ENCODE results near the gene TPGS2.
A peak's percentile ranks its signal among the peaks of the same experiment; 100 is the strongest.

The TPGS2 gene

GRCh38 chr18:36775396-36775795, 53.4 kb downstream of the TPGS2 start:
- no peak for TF ChIP-seq EZH2 (optimal IDR thresholded peaks at IDR 0.05; ENCODE audit: low read depth, low read length)
- TF ChIP-seq CTCF (IDR thresholded peaks at IDR 0.05; ENCODE audit: low read length): no peak
- TF ChIP-seq EZH2phosphoT487 (IDR thresholded peaks at IDR 0.05; ENCODE audit: low read length): no peak

GRCh38 chr18:36772241-36772723, 56.5 kb downstream of the TPGS2 start:
- Histone ChIP-seq H3K9ac (ENCODE audit: low read length) (no peak overlapping the region), H3K79me2 (ENCODE audit: low read length) (no peaks in the 10 kb centered on the region), H3K4me3 (ENCODE audit: low read length) (no peak overlapping the region), H3K27ac (ENCODE audit: low read length) (no peak overlapping the region), H3K9me2 (replicated peaks; ENCODE audit: insufficient read depth, low read length) (no peaks in the 10 kb centered on the region), H2AFZ (ENCODE audit: low read length) (no peak overlapping the region), H3K36me3 (replicated peaks; ENCODE audit: insufficient read depth, low read length) (no peaks in the 10 kb centered on the region), H3K4me2 (ENCODE audit: low read depth, low read length) (no peak overlapping the region), H3F3A (ENCODE audit: insufficient read depth, low read length) (no peaks in the 10 kb centered on the region), H3K9me3 (replicated peaks; ENCODE audit: insufficient read depth, low read length) (no peaks in the 10 kb centered on the region), H3K27me3 (replicated peaks; ENCODE audit: insufficient read depth, low read length) (no peaks in the 10 kb centered on the region), H3K4me1 (ENCODE audit: low read length) (peaks cover 23% of the 10 kb centered on the region; the same call in 1 of the 2 replicates), H4K20me1 (ENCODE audit: insufficient read depth, low read length) (no peaks in the 10 kb centered on the region)
- TF ChIP-seq EZH2phosphoT487 (IDR thresholded peaks at IDR 0.05; ENCODE audit: low read length): no peak
- no peak for TF ChIP-seq CTCF (IDR thresholded peaks at IDR 0.05; ENCODE audit: low read length)
- TF ChIP-seq EZH2 (optimal IDR thresholded peaks at IDR 0.05; ENCODE audit: low read depth, low read length): no peak
- no peak for DNase-seq

More at GRCh38 chr18:36775396-36775795, 53.4 kb downstream of the TPGS2 start:
- DNase-seq: no peak
- no peak overlapping the region for H3K4me3 ChIP-seq (ENCODE audit: low read length)
- no peaks in the 10 kb centered on the region for H3K79me2 ChIP-seq (ENCODE audit: low read length)
- no peaks in the 10 kb centered on the region for H3K9me3 ChIP-seq (replicated peaks; ENCODE audit: insufficient read depth, low read length)
- H3K4me1 ChIP-seq (ENCODE audit: low read length): peaks cover 23% of the 10 kb centered on the region; the same call in 1 of the 2 replicates
- no peak overlapping the region for H3K9ac ChIP-seq (ENCODE audit: low read length)
- H3K27ac ChIP-seq (ENCODE audit: low read length): no peak overlapping the region
- H2AFZ ChIP-seq (ENCODE audit: low read length): no peak overlapping the region
- H3K9me2 ChIP-seq (replicated peaks; ENCODE audit: insufficient read depth, low read length): no peaks in the 10 kb centered on the region
- no peaks in the 10 kb centered on the region for H4K20me1 ChIP-seq (ENCODE audit: insufficient read depth, low read length)
- no peaks in the 10 kb centered on the region for H3F3A ChIP-seq (ENCODE audit: insufficient read depth, low read length)
- no peaks in the 10 kb centered on the region for H3K36me3 ChIP-seq (replicated peaks; ENCODE audit: insufficient read depth, low read length)
- no peak overlapping the region for H3K4me2 ChIP-seq (ENCODE audit: low read depth, low read length)
- H3K27me3 ChIP-seq (replicated peaks; ENCODE audit: insufficient read depth, low read length): no peaks in the 10 kb centered on the region

DNA sequence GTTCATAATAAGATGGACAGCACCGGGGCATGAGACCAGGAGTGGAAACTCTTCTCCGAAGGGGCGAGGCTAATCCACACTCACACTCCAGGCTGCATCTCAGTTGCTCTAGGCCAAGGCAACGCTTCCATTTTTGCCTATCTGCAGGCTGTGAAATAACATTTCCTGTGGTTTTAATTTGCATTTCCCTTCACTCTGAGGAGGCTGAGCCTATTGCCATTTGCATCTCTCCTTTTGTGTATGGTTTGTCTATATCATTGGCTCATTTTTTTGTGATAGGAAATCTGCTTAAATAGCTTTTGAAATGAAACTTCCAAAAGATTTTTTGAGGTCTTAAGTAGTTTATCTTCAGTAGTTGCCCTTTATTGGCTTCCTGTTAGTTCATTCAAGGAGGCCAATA, 57.6 kb downstream of the TPGS2 start:
- Histone ChIP-seq H3K27ac (ENCODE audit: low read length) (no peak overlapping the region), H3F3A (ENCODE audit: insufficient read depth, low read length) (no peaks in the 10 kb centered on the region), H2AFZ (ENCODE audit: low read length) (no peak overlapping the region), H4K20me1 (ENCODE audit: insufficient read depth, low read length) (no peaks in the 10 kb centered on the region), H3K4me2 (ENCODE audit: low read depth, low read length) (no peak overlapping the region), H3K27me3 (replicated peaks; ENCODE audit: insufficient read depth, low read length) (no peaks in the 10 kb centered on the region), H3K79me2 (ENCODE audit: low read length) (no peaks in the 10 kb centered on the region), H3K9ac (ENCODE audit: low read length) (no peak overlapping the region), H3K36me3 (replicated peaks; ENCODE audit: insufficient read depth, low read length) (no peaks in the 10 kb centered on the region), H3K9me3 (replicated peaks; ENCODE audit: insufficient read depth, low read length) (no peaks in the 10 kb centered on the region), H3K9me2 (replicated peaks; ENCODE audit: insufficient read depth, low read length) (no peaks in the 10 kb centered on the region), H3K4me1 (ENCODE audit: low read length) (peaks cover 23% of the 10 kb centered on the region; the same call in 1 of the 2 replicates), H3K4me3 (ENCODE audit: low read length) (no peak overlapping the region)
- DNase-seq: peak; percentile 21
- TF ChIP-seq EZH2 (optimal IDR thresholded peaks at IDR 0.05; ENCODE audit: low read depth, low read length) (no peak), EZH2phosphoT487 (IDR thresholded peaks at IDR 0.05; ENCODE audit: low read length) (no peak), CTCF (IDR thresholded peaks at IDR 0.05; ENCODE audit: low read length) (no peak)
